ENCODE results near the gene GABBR2.

Gene GABBR2

GRCh38 chr9:98241357-98242300 lies 467.1 kb downstream of the GABBR2 start:
- no peaks in the 10 kb centered on the region for H3K36me3 ChIP-seq (replicated peaks; ENCODE audit: low read depth, low read length)
- H3K4me1 ChIP-seq (ENCODE audit: low read length): no peaks in the 10 kb centered on the region
- no peaks in the 10 kb centered on the region for H3K9me3 ChIP-seq (ENCODE audit: insufficient read depth, low read length)
- H3K4me2 ChIP-seq (ENCODE audit: low read length): no peak overlapping the region
- no peak overlapping the region for H2AFZ ChIP-seq (ENCODE audit: low read depth, low read length)
- H3K27me3 ChIP-seq (ENCODE audit: low read depth, low read length): no peaks in the 10 kb centered on the region
- no peak overlapping the region for H3K4me3 ChIP-seq (ENCODE audit: low read length)
- no peaks in the 10 kb centered on the region for H3K79me2 ChIP-seq (ENCODE audit: low read length)
- no peak overlapping the region for H3K27ac ChIP-seq (ENCODE audit: low read length)
- H4K20me1 ChIP-seq (ENCODE audit: insufficient read depth, low read length): no peaks in the 10 kb centered on the region
- H3K9ac ChIP-seq (ENCODE audit: low read length): no peak overlapping the region
- no peak for TF ChIP-seq EZH2phosphoT487 (IDR thresholded peaks at IDR 0.05; ENCODE audit: low read depth)
- TF ChIP-seq, protein P1, sequence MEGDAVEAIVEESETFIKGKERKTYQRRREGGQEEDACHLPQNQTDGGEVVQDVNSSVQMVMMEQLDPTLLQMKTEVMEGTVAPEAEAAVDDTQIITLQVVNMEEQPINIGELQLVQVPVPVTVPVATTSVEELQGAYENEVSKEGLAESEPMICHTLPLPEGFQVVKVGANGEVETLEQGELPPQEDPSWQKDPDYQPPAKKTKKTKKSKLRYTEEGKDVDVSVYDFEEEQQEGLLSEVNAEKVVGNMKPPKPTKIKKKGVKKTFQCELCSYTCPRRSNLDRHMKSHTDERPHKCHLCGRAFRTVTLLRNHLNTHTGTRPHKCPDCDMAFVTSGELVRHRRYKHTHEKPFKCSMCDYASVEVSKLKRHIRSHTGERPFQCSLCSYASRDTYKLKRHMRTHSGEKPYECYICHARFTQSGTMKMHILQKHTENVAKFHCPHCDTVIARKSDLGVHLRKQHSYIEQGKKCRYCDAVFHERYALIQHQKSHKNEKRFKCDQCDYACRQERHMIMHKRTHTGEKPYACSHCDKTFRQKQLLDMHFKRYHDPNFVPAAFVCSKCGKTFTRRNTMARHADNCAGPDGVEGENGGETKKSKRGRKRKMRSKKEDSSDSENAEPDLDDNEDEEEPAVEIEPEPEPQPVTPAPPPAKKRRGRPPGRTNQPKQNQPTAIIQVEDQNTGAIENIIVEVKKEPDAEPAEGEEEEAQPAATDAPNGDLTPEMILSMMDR (IDR thresholded peaks at IDR 0.05; ENCODE audit: low read depth, low read length): no peak

DNA sequence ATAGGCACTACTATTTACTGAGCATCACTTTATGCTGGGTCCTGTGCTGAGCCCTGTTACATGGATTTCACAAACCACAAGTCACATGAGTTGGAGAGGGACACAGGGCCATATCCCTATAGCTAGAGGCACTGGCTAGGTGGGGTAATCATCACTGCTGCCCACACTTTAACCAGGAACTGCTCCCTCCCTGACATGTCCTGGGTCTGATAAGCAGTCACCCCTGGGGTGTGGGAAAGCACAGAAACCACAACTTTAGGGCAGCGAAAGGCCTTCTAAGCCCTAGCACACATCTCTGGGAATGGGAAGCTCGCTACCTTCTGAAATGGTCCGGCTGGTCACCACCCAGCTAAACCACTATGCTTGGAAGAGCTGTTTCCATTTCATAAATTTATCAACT lies 468.3 kb downstream of the GABBR2 start:
- no peak overlapping the region for H3K4me3 ChIP-seq (ENCODE audit: low read length)
- H4K20me1 ChIP-seq (ENCODE audit: insufficient read depth, low read length): no peaks in the 10 kb centered on the region
- no peaks in the 10 kb centered on the region for H3K4me1 ChIP-seq (ENCODE audit: low read length)
- H3K9ac ChIP-seq (ENCODE audit: low read length): no peak overlapping the region
- no peak for TF ChIP-seq EZH2phosphoT487 (IDR thresholded peaks at IDR 0.05; ENCODE audit: low read depth)
- TF ChIP-seq, protein P1 (IDR thresholded peaks at IDR 0.05; ENCODE audit: low read depth, low read length): no peak
- H3K36me3 ChIP-seq (replicated peaks; ENCODE audit: low read depth, low read length): no peaks in the 10 kb centered on the region
- H3K27me3 ChIP-seq (ENCODE audit: low read depth, low read length): no peaks in the 10 kb centered on the region
- H3K4me2 ChIP-seq (ENCODE audit: low read length): no peak overlapping the region
- H3K79me2 ChIP-seq (ENCODE audit: low read length): no peaks in the 10 kb centered on the region
- no peak overlapping the region for H2AFZ ChIP-seq (ENCODE audit: low read depth, low read length)
- H3K27ac ChIP-seq (ENCODE audit: low read length): no peak overlapping the region
- H3K9me3 ChIP-seq (ENCODE audit: insufficient read depth, low read length): no peaks in the 10 kb centered on the region

All from OCI-LY3 (cell line).